HL-60 (cell line): ENCODE data around the gene TMEM121.

Source experiments
- DNase-seq, 2 experiments: peaks; one replicate each; pipeline ENCODE4 v3.0.0-alpha.2; 2010 to 2020; ENCODE audit warnings: low read depth in 1 of 2, low spot score in 1 of 2
- H3K27ac ChIP-seq: fragments of 250-450 bp; sonication (Bioruptor Pico); replicated peaks from 2 replicates; pipeline ENCODE4 v1.5.1; 2020; ENCODE audit warnings: mild to moderate bottlenecking, moderate library complexity
- H3K27me3 ChIP-seq: fragments of 250-450 bp; sonication (Bioruptor Pico); 2 replicates; pipeline ENCODE4 v1.5.1; 2021; ENCODE audit warnings: mild to moderate bottlenecking, moderate library complexity; ENCODE audit not compliant: insufficient read depth, poor library complexity, severe bottlenecking
- H3K4me3 ChIP-seq: replicated peaks from 2 replicates; pipeline ENCODE4 v1.5.1; 2011; ENCODE audit warnings: mild to moderate bottlenecking, control low read depth, low read length; ENCODE audit not compliant: insufficient read depth
- CTCF ChIP-seq: IDR thresholded peaks from one replicate; pipeline ENCODE4 v1.5.1; 2011; ENCODE audit warnings: low read length, control low read depth, inconsistent platforms; ENCODE audit not compliant: insufficient read depth
- GABPA ChIP-seq: IDR thresholded peaks from 2 replicates; pipeline ENCODE4 v1.6.1; 2012; ENCODE audit warnings: low read depth
- POLR2AphosphoS5 ChIP-seq: IDR thresholded peaks from 2 replicates; pipeline ENCODE4 v1.6.1; 2012; ENCODE audit warnings: low read depth
- REST ChIP-seq: IDR thresholded peaks from 2 replicates; pipeline ENCODE4 v1.6.1; 2012; ENCODE audit warnings: low read depth; ENCODE audit not compliant: insufficient replicate concordance
- SPI1 ChIP-seq: IDR thresholded peaks from 2 replicates; pipeline ENCODE4 v1.6.1; 2012; ENCODE audit warnings: low read depth, mild to moderate bottlenecking, borderline replicate concordance

The TMEM121 gene

GRCh38 chr14:105532735-105533141, 6.4 kb downstream of the TMEM121 start:
- DNase-seq: peak in 1 of 2 experiments; percentile 35
- Histone ChIP-seq H3K27me3 (peaks cover 23% of the 10 kb centered on the region), H3K27ac (no peak overlapping the region), H3K4me3 (no peak overlapping the region)
- TF ChIP-seq CTCF (peak; percentile 4), GABPA (no peak)

- DNase-seq: no peak
- Histone ChIP-seq H3K27ac (no peak overlapping the region), H3K4me3 (no peak overlapping the region), H3K27me3 (peaks cover 21% of the 10 kb centered on the region)
- TF ChIP-seq REST: no peak
- TF ChIP-seq POLR2AphosphoS5: no peak
- TF ChIP-seq GABPA: no peak
- TF ChIP-seq CTCF: no peak
- no peak for TF ChIP-seq SPI1
These were observed 7.0 kb downstream of the TMEM121 start for GRCh38 chr14:105533391-105533790.

GRCh38 chr14:105533811-105534498, 7.6 kb downstream of the TMEM121 start:
- no peak overlapping the region for H3K27ac ChIP-seq
- H3K4me3 ChIP-seq: no peak overlapping the region
- no peak for TF ChIP-seq POLR2AphosphoS5
- no peak for TF ChIP-seq REST
- TF ChIP-seq GABPA: no peak
- no peak for TF ChIP-seq CTCF
- DNase-seq: no peak
- H3K27me3 ChIP-seq: peaks cover 19% of the 10 kb centered on the region

- no peak overlapping the region for H3K27ac ChIP-seq
- peaks cover 17% of the 10 kb centered on the region for H3K27me3 ChIP-seq
- H3K4me3 ChIP-seq: no peak overlapping the region
- DNase-seq: no peak
- TF ChIP-seq REST: no peak
- TF ChIP-seq SPI1: no peak
- TF ChIP-seq CTCF: no peak
- no peak for TF ChIP-seq GABPA
- no peak for TF ChIP-seq POLR2AphosphoS5
These were observed 8.2 kb downstream of the TMEM121 start for GRCh38 chr14:105534586-105534985.
